ENCODE data around the gene LBX2.
"Not testable (repeated sequence)": the region's sequence is repeated elsewhere in the genome, so short reads cannot be mapped to it uniquely, and the experiment has no call there.

The LBX2 gene

GRCh38 chr2:74482801-74483674, 16.4 kb downstream of the LBX2 start, which contains the start of the genes CCDC142 and TTC31:
CCDC142 (minus strand) TSS chr2:74482998; CDS start chr2:74482837, 161 bp downstream.
TTC31 (plus strand) TSS chr2:74483081; CDS start chr2:74483096, 15 bp downstream.
- peak; percentile 95 to 97 for DNase-seq

GRCh38 chr2:74481961-74482800, 17.2 kb downstream of the LBX2 start:
- peak in 1 of 2 donors; percentile 68 for DNase-seq

GRCh38 chr2:74481431-74481830, 18.0 kb downstream of the LBX2 start:
- DNase-seq, result peak; percentile 64 to 84

DNA sequence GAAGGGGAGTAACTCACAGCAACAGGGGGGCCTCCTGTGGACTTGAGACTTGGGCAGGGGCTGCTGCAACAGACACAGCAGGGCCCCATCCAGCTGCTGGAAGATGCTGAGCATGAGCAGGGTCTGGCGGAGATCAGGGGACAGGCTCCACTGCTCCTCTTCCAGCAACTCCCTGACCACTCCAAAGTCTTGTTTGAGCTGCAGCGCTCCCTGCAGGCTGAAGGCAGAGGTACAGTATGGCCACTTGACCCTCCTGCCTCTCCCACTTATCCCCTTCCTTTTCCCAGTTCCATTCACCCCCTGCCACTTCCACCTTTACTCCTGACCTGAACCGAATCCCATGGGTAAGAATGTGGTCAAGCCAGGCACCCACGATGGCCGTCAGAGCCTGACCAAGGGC, 24.5 kb downstream of the LBX2 start:
- no peak for DNase-seq

DNA sequence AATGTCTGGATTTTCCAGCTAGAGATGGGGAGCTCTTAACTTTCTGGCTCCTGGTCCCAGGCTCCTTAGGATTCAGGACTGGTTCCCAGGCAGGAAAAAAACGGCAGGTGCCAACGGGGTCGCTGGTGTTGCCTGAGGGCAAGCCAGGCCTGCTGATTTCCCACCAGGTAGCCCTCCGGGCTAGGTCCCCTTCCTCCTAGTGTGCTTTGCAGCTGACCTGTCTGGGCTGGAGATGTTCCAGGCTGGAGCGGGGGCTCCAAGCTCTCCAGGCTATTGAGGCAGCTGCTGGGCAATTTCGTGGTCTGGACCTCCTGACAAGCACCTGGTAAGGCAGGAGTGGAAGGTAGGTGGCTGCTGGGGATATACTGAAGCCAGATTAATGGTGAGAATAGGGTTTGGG, 24.9 kb downstream of the LBX2 start:
- no peak for DNase-seq

- DNase-seq, result no peak
Observed at GRCh38 chr2:74472945-74473258, 26.5 kb downstream of the LBX2 start.

DNA sequence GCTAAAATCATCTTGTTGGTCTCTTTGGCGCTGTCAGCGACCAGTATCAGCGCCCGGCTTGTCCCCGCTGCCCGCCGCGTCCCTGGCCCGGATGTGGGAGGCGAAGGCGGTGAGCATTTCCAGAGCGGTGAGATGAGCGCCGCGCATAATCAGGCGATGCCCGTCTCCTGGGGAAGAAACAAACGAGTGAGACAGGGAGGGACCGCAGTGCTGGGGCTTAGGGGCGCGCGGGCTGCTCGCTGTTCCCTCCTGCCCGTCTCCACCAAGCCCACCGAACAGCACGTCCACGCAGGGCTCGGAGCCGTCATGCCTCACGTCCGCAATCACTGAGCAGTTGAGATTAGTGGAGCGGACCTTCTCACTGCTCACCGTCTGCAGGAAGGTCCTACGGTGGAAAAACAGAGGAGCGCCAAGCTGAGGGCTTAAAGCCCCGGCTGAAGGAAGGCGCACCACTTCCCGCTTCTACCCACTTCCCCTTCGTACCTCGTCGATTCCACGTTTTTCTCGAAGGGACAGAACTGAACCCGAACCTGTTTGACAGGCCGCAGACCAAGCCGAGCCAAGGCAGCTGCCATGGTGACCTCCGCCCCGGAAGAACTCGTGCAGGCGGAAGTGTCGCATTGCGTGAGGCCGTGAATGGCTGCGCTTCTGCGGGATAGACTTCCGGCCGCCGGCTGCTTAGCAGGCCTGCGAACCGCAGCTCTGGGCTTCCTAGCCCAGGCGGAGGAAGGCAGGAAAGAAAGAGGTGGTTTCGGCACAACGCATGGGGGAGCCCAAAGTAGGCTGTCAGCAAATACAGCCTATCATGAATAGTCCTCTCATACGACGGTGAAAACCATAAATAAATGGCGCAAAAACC, 27.1 kb downstream of the LBX2 start, which contains the start of gene MRPL53:
Gene MRPL53 (minus strand): TSS at position 595 of the 859 bp plus-strand sequence. CDS start 20 bp downstream, at position 575.
- peak; percentile 93 to 94 for DNase-seq

GRCh38 chr2:74471332-74472065, 27.9 kb downstream of the LBX2 start:
- DNase-seq, result no peak

DNA sequence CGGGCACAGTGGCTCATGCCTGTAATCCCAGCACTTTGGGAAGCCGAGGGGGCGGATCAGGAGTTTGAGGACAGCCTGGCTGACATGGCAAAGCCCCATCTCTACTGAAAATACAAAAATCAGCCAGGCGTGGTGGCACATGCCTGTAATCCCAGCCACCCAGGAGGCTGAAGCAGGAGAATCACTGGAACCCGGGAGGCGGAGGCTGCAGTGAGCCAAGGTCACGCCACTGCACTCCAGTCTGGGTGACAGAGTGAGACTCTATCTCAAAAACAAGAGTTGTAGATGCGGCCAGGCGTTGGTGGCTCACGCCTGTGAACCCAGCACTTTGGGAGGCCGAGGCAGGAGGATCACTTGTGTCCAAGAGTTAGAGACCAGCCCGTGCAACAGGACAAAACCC, 28.7 kb downstream of the LBX2 start:
- DNase-seq, result not testable (repeated sequence)

DNA sequence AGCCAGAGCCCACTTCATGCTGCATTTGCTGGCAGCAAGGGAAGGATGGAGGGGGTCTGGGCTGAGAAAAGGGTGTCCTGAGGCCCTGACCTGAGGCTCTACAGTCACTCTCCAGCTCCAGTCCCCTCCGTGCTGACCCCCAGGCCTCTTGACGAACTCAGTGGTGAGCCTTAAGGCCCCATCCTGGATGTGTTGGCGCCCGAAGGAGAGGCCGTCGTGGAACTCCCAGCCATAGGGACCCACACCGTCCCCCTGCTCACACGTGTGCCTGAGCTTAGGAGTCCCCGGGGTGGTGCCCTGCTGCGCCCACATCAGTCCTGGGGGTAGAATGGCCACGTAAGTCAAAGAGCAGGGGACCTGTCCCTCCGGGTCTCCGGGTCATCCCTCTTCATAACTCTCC, 35.0 kb downstream of the LBX2 start:
- no peak for DNase-seq

- DNase-seq, result no peak
Observed at GRCh38 chr2:74462786-74463105, 36.7 kb downstream of the LBX2 start.

DNA sequence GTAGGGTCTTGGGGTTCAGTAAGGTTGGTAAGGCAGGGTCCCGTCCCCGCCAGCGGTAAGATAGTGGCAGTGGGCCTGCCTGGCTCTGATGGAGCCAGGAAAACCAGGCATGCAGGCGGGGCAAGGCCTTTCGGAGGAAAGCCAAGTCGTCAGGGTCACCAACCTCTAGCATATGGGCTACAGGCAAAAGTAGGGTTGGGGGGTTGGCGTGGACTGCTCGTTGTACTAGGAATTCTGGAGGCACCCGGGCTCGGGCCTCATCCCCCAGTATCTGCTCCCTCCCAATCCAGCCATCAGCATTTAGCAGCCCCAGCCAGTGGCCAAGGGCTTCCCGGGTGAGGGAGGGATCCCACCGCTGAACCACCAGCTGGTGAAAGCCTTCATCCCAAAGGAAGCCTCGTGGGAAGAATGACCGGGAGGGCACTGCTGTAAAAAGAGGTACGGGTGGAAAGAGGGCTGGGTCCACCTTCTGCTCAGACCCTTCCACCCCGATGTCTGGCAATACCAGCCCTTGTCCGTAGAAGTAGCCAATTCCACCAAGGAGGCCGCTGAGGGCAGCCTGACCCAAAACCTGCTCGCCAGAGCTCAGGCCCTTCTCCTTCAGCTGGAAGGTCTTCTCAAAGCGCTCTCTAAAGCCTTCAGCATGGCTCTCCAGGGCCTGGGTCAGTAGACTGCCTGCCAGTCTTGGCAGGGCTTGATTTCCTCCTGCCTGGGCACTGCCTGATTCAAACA, 37.2 kb downstream of the LBX2 start:
- DNase-seq, result no peak

DNA sequence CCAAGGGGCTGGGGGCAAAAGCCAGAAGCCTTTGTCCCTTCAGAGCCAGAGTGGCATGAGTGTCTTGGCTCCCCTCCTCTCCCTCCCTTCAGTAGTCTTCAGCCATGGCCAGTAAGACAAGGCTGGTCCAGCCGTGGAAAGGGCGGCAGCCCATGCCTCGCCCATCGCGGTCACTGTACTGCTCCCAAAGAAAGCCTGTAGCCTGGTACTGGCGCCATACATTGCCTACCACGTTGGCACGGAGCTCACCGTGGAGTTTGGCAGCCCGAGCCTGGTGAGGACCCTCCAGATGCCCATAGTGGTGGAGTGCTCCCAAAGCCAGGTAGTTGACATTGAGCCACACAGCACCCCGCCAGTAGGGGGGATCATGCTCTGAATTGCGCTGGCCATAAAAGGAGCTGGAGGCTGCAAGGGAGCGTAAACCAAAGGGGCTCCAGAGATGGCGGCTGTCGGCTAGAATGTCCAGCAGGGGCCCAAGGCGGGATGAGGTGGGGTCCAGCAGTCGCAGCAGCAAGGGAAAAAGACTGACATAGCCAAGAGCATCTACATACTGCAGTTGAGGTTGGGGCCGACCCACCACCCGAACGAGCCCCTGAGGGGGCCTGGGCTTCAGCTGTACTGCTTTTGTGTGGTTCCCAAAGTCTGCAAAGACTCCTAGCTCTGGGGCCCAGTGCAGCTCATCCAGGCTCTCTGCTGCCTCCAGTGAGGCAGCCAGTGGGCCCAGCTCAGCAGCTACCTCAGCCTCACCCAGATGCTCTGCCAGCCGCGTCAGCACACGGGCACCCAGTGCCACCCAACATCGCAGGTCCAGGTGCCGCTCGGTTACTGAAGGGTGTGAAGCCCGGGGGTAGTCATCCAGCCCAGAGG, 38.0 kb downstream of the LBX2 start:
- no peak for DNase-seq

DNA sequence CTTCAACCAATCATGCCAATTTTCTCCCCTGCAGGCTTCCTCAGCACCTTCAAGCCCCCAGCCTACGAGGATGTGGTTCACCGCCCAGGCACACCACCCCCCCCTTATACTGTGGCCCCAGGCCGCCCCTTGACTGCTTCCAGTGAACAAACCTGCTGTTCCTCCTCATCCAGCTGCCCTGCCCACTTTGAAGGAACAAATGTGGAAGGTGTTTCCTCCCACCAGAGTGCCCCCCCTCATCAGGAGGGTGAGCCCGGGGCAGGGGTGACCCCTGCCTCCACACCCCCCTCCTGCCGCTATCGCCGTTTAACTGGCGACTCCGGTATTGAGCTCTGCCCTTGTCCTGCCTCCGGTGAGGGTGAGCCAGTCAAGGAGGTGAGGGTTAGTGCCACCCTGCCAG, 39.2 kb downstream of the LBX2 start:
- DNase-seq, result not testable (repeated sequence)

DNA sequence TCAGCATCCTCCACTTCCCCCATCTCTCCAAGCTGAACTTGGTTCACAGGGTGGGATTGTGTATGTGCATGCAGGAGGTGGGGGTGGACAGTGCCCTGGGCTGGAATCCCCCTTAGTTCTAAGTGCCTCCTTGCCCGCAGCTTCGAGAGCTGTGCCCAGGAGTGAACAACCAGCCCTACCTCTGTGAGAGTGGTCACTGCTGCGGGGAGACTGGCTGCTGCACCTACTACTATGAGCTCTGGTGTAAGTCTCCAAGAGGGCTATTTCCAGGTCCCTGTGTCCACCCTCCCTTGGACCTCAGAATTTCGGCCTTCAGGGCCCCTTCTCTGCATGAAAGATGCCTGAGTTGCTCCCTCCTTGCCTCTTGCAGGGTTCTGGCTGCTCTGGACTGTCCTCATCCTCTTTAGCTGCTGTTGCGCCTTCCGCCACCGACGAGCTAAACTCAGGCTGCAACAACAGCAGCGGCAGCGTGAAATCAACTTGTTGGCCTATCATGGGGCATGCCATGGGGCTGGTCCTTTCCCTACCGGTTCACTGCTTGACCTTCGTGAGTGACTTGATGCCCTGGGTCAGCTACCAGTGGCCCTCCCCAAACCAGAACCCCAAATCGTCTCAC, 39.8 kb downstream of the LBX2 start:
- not testable (repeated sequence) for DNase-seq

DNA sequence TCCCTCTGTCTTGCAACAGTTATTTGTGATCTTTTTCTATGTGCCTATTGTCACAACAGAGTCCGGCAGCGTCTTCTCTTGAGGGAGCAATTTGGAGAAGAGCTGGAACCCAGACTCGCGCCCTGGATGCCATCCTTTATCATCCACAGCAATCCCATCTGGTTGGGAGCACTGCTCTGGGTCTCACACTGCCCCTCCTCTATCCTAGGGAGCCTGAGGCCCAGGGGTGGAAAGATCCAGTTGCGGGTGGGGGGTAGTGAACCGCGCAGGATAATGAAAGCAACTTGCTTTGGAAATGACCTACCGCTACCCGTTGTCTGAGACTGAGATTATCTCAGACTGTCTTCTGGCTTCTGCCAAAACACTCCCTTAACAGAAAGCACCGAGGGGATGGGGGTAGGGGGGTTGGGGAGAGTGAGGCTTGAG, 40.5 kb downstream of the LBX2 start:
- DNase-seq, result no peak

GRCh38 chr2:74458132-74458937, 41.1 kb downstream of the LBX2 start, which contains the start of gene WBP1:
WBP1 (plus strand) TSS chr2:74458438; CDS start chr2:74458603, 165 bp downstream.
- peak; percentile 100 for DNase-seq

DNA sequence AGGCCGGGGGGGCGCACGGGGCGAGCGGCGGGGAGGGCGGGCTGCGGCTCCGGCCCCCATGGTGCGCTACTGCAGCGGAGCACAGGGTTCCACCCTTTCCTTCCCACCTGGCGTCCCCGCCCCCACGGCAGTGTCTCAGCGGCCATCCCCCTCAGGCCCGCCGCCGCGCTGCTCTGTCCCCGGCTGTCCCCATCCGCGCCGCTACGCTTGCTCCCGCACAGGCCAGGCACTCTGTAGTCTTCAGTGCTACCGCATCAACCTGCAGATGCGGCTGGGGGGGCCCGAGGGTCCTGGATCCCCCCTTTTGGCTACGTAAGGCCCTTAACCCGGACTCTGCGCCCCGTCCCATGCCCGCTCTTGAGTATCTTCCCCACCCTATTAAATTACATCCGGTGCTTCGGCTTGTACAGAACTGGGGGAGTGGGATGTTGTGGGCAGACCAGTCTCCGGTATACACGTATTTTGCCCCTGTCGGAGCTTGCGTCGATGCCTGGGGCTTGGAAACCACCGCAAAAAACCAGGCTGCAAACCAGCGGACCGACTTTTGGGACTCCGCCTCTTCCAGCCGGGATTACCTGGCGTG, 41.8 kb downstream of the LBX2 start:
- peak in 1 of 2 donors; percentile 28 for DNase-seq

Data from inflammatory macrophage (primary cell).